IMR-90 (cell line): ENCODE results near the gene NT5DC2. TPM values are rescaled to one million over a fixed set of nuclear protein-coding genes. Genes with fewer than 3 reads are reported as not detected.

Experiments used
- ATAC-seq: fragments of 200-7000 bp; cut with Tn5 transposase; 2 replicates; pipeline ENCODE4 v1.9.1; 2020; ENCODE audit warnings: low read depth, mild to moderate bottlenecking, moderate library complexity
- BruUV-seq: library from RNA; stranded (reverse); fragments of 400-500 nt; replicated peaks from 2 replicates; lab custom pipeline; 2021; lab: Mats Ljungman, UMichigan
- CTCF ChIA-PET: fragments of 300-600 bp; formaldehyde crosslinking; extraction: SDS; loops from one replicate; lab custom pipeline; 2021; ENCODE audit warnings: antibody characterized with exemption; lab: Yijun Ruan, JAX
- POLR2A ChIA-PET: fragments of 300-600 bp; sonication (Branson Sonifier 250); formaldehyde crosslinking; loops from one replicate; lab custom pipeline; 2022; ENCODE audit warnings: antibody characterized with exemption; ENCODE audit not compliant: unreplicated experiment; lab: Charles Lee
- DNase-seq: peaks from one replicate; pipeline ENCODE4 v3.0.0; 2013
- H2AFZ ChIP-seq: replicated peaks from 2 replicates; pipeline ENCODE3; 2013; ENCODE audit warnings: low read length, mild to moderate bottlenecking; ENCODE audit not compliant: poor library complexity
- H2AK5ac ChIP-seq: 2 replicates; pipeline ENCODE4 v1.6.1; 2013; ENCODE audit warnings: low read depth, low read length, inconsistent platforms
- H2AK9ac ChIP-seq: replicated peaks from 2 replicates; pipeline ENCODE3; 2013; ENCODE audit warnings: mild to moderate bottlenecking, low read depth, low read length, moderate library complexity; ENCODE audit not compliant: poor library complexity
- H2BK120ac ChIP-seq: 2 replicates; pipeline ENCODE4 v1.6.1; 2013; ENCODE audit warnings: low read depth, low read length, inconsistent platforms
- H2BK15ac ChIP-seq: 3 replicates; pipeline ENCODE4 v1.6.1; 2013; ENCODE audit warnings: low read depth, low read length, inconsistent platforms
- H2BK20ac ChIP-seq: 2 replicates; pipeline ENCODE4 v1.6.1; 2013; ENCODE audit warnings: low read depth, mild to moderate bottlenecking, inconsistent platforms, low read length, moderate library complexity
- H2BK5ac ChIP-seq: 2 replicates; pipeline ENCODE4 v1.6.1; 2013; ENCODE audit warnings: mild to moderate bottlenecking, low read depth, low read length, inconsistent platforms; ENCODE audit not compliant: poor library complexity, severe bottlenecking
- H3K14ac ChIP-seq: replicated peaks from 2 replicates; pipeline ENCODE4 v1.6.1; 2013; ENCODE audit warnings: low read depth, low read length, inconsistent platforms
- H3K18ac ChIP-seq: 2 replicates; pipeline ENCODE4 v1.6.1; 2013; ENCODE audit warnings: low read depth, low read length, control low read depth
- H3K23ac ChIP-seq: 2 replicates; pipeline ENCODE4 v1.6.1; 2013; ENCODE audit warnings: low read depth, low read length, inconsistent platforms
- H3K27ac ChIP-seq: 2 replicates; pipeline ENCODE4 v1.5.1; 2013; ENCODE audit warnings: mild to moderate bottlenecking, control low read depth, low read length; ENCODE audit not compliant: insufficient read depth
- H3K27me3 ChIP-seq: 2 replicates; pipeline ENCODE4 v1.6.1; 2013; ENCODE audit warnings: low read length; ENCODE audit not compliant: control insufficient read depth, insufficient read depth
- H3K36me3 ChIP-seq: 2 replicates; pipeline ENCODE4 v1.6.1; 2013; ENCODE audit warnings: low read length, mixed read lengths; ENCODE audit not compliant: control insufficient read depth, insufficient read depth
- H3K4ac ChIP-seq: 2 replicates; pipeline ENCODE4 v1.6.1; 2013; ENCODE audit warnings: low read depth, low read length, inconsistent platforms
- H3K4me1 ChIP-seq: 2 replicates; pipeline ENCODE4 v1.6.1; 2013; ENCODE audit warnings: low read length, mixed read lengths; ENCODE audit not compliant: control insufficient read depth, insufficient read depth
- H3K4me2 ChIP-seq: 2 replicates; pipeline ENCODE4 v1.6.1; 2013; ENCODE audit warnings: low read depth, mild to moderate bottlenecking, control low read depth, low read length, moderate library complexity
- H3K4me3 ChIP-seq: 2 replicates; pipeline ENCODE4 v1.5.1; 2013; ENCODE audit warnings: low read depth, mild to moderate bottlenecking, control low read depth, low read length, moderate library complexity; ENCODE audit not compliant: insufficient read depth
- H3K56ac ChIP-seq: 2 replicates; pipeline ENCODE4 v1.6.1; 2013; ENCODE audit warnings: low read length, inconsistent platforms; ENCODE audit not compliant: insufficient read depth; ENCODE audit errors: extremely low read depth
- H3K79me1 ChIP-seq, 2 experiments: 2 replicates each; pipeline ENCODE4 v1.6.1; 2013; ENCODE audit warnings: low read length in 2 of 2, inconsistent platforms in 1 of 2, low read depth in 1 of 2
- H3K9ac ChIP-seq: 2 replicates; pipeline ENCODE4 v1.6.1; 2013; ENCODE audit warnings: low read depth, low read length, control low read depth
- H3K9me1 ChIP-seq: 2 replicates; pipeline ENCODE4 v1.6.1; 2013; ENCODE audit warnings: low read length, inconsistent platforms; ENCODE audit not compliant: insufficient read depth
- H3K9me3 ChIP-seq: 2 replicates; pipeline ENCODE4 v1.6.1; 2013; ENCODE audit warnings: low read length; ENCODE audit not compliant: control insufficient read depth, insufficient read depth
- H4K20me1 ChIP-seq: 2 replicates; pipeline ENCODE4 v1.6.1; 2013; ENCODE audit warnings: low read length, inconsistent platforms; ENCODE audit not compliant: insufficient read depth
- H4K5ac ChIP-seq: 2 replicates; pipeline ENCODE4 v1.6.1; 2013; ENCODE audit warnings: mild to moderate bottlenecking, low read depth, low read length, control low read depth
- H4K8ac ChIP-seq, 2 experiments: 2 replicates each; pipeline ENCODE4 v1.6.1; 2013; ENCODE audit warnings: low read depth in 2 of 2, low read length in 2 of 2, control low read depth in 1 of 2, inconsistent platforms in 1 of 2
- H4K91ac ChIP-seq: 2 replicates; pipeline ENCODE4 v1.6.1; 2013; ENCODE audit warnings: low read depth, low read length, inconsistent platforms; ENCODE audit not compliant: insufficient read depth
- BHLHE40 ChIP-seq: fragments of 150-350 bp; IDR thresholded peaks from 2 replicates; pipeline ENCODE4 v1.6.1; 2016; ENCODE audit warnings: mild to moderate bottlenecking, low read depth, low read length
- CEBPB ChIP-seq: IDR thresholded peaks from 2 replicates; pipeline ENCODE4 v1.6.1; 2012; ENCODE audit warnings: low read depth, low read length, improper control_type of control experiment
- CHD1 ChIP-seq: IDR thresholded peaks from 2 replicates; pipeline ENCODE4 v1.6.1; 2012; ENCODE audit warnings: low read depth, low read length, improper control_type of control experiment
- CTCF ChIP-seq: conservative IDR thresholded peaks from 2 replicates; pipeline ENCODE4 v1.5.1; 2012; ENCODE audit warnings: mild to moderate bottlenecking, low read depth, low read length, improper control_type of control experiment
- ELK1 ChIP-seq: fragments of 150-350 bp; IDR thresholded peaks from 2 replicates; pipeline ENCODE4 v1.6.1; 2016; ENCODE audit warnings: low read depth, mild to moderate bottlenecking, low read length, moderate library complexity, borderline replicate concordance
- FOS ChIP-seq: fragments of 150-350 bp; IDR thresholded peaks from 2 replicates; pipeline ENCODE4 v1.6.1; 2016; ENCODE audit warnings: low read depth, low read length
- MAZ ChIP-seq: IDR thresholded peaks from 2 replicates; pipeline ENCODE4 v1.6.1; 2012; ENCODE audit warnings: low read depth, mild to moderate bottlenecking, low read length, improper control_type of control experiment, moderate library complexity, borderline replicate concordance
- MXI1 ChIP-seq: IDR thresholded peaks from 2 replicates; pipeline ENCODE4 v1.6.1; 2012; ENCODE audit warnings: low read depth, mild to moderate bottlenecking, low read length, moderate library complexity, borderline replicate concordance
- NFE2L2 ChIP-seq: fragments of 150-350 bp; IDR thresholded peaks from 2 replicates; pipeline ENCODE4 v1.6.1; 2016; ENCODE audit warnings: low read depth, mild to moderate bottlenecking, low read length
- POLR2A ChIP-seq: IDR thresholded peaks from 2 replicates; pipeline ENCODE4 v1.6.1; 2012; ENCODE audit warnings: mild to moderate bottlenecking, low read depth, low read length
- RAD21 ChIP-seq: IDR thresholded peaks from 2 replicates; pipeline ENCODE4 v1.6.1; 2012; ENCODE audit warnings: low read length, improper control_type of control experiment
- RCOR1 ChIP-seq: IDR thresholded peaks from 2 replicates; pipeline ENCODE4 v1.6.1; 2012; ENCODE audit warnings: mild to moderate bottlenecking, low read length, improper control_type of control experiment; ENCODE audit not compliant: insufficient replicate concordance
- SMC3 ChIP-seq: fragments of 150-350 bp; IDR thresholded peaks from 2 replicates; pipeline ENCODE4 v1.6.1; 2016; ENCODE audit warnings: low read depth, mild to moderate bottlenecking, antibody characterized with exemption, low read length, moderate library complexity
- USF2 ChIP-seq: fragments of 150-350 bp; IDR thresholded peaks from 2 replicates; pipeline ENCODE4 v1.6.1; 2017; ENCODE audit warnings: mild to moderate bottlenecking, antibody characterized with exemption, low read length, low read depth
- WGBS, 2 experiments: methylation state at CpG; one replicate each; pipeline versions ENCODE4 v1.1.5 to v1.1.7; 2013; ENCODE audit warnings: missing lambda C conversion rate in 2 of 2; ENCODE audit not compliant: insufficient read length in 1 of 2; ENCODE audit errors: extremely low coverage in 2 of 2; 5-methylcytosine and 5-hydroxymethylcytosine counted together
- dilution Hi-C: fragments of 300-500 bp; cut with HindIII; formaldehyde crosslinking; loops from one replicate; pipeline ENCODE4 v1.14.3; 2018; ENCODE audit warnings: low sequenced_read_pairs; ENCODE audit not compliant: unreplicated experiment
- in situ Hi-C: fragments of 300-500 bp; cut with MboI; formaldehyde crosslinking; loops from 3 replicates; pipeline ENCODE4 v1.14.3; 2019; ENCODE audit warnings: low sequenced_read_pairs, inconsistent platforms, mixed read lengths
- intact Hi-C: fragments of 100-400 bp; cut with micrococcal nuclease; formaldehyde crosslinking; loops from 2 replicates; pipeline ENCODE4 v1.10.0; 2022
- polyA plus RNA-seq, 3 experiments: library from polyadenylated mRNA; depleted of rRNA; stranded (reverse); fragments of >200 nt; gene quantifications; 2 replicates each; pipeline ENCODE4 v1.2.3, GENCODE V29; 2012; ENCODE audit warnings: low replicate concordance in 1 of 3
- total RNA-seq: library from RNA; depleted of rRNA; stranded (reverse); fragments of >200 nt; gene quantifications from 2 replicates; pipeline ENCODE4 v1.2.3, GENCODE V29; 2012

The NT5DC2 gene
- total and polyA plus RNA-seq, 2 of the 4 experiments (the other 2 are of a cell fraction), result 161 to 200 TPM

- WGBS, 2 experiments, result 70% methylated on average over 6 of the region's 11 CpGs; no CpG with 5 or more reads in 1 of the 2 experiments
- in situ Hi-C loops, result no loop called here
- Histone ChIP-seq H2BK120ac (no peak overlapping the region), H3K9ac (no peak overlapping the region), H3K4me1 (peaks cover 5% of the 10 kb centered on the region; the same call in 1 of the 2 replicates), H3K4me3 (no peak overlapping the region), H3K14ac (no peak overlapping the region), H3K9me1 (peaks cover 6% of the 10 kb centered on the region; the same call in 1 of the 2 replicates), H2AFZ (no peak overlapping the region), H3K23ac (no peak overlapping the region), H2AK9ac (no peak overlapping the region), H4K5ac (no peak overlapping the region), H3K4me2 (no peak overlapping the region), H3K79me1 (no peaks in the 10 kb centered on the region), H4K20me1 (no peaks in the 10 kb centered on the region; the same call in 1 of the 2 replicates), H3K9me3 (no peaks in the 10 kb centered on the region), H2BK20ac (no peak overlapping the region), H3K4ac (no peak overlapping the region), H4K91ac (no peak overlapping the region), H3K56ac (no peak overlapping the region), H3K36me3 (no peaks in the 10 kb centered on the region), H4K8ac (no peak overlapping the region), H3K18ac (no peak overlapping the region), H2AK5ac (no peak overlapping the region), H2BK5ac (no peak overlapping the region), H2BK15ac (no peak overlapping the region), H3K27me3 (no peaks in the 10 kb centered on the region; the same call in 1 of the 2 replicates), H3K27ac (no peak overlapping the region)
- DNase-seq (no peak), ATAC-seq (no peak)
- ChIA-PET CTCF (no interaction called here), POLR2A (no interaction called here)
- intact Hi-C loops, result no loop called here
- no TSS peak for BruUV-seq
- dilution Hi-C loops, result no loop called here
- TF ChIP-seq MXI1, result no peak
- TF ChIP-seq RAD21, result no peak
- TF ChIP-seq BHLHE40, result no peak
- no peak for TF ChIP-seq SMC3
- no peak for TF ChIP-seq CEBPB
- no peak for TF ChIP-seq ELK1
- TF ChIP-seq POLR2A, result no peak
- no peak for TF ChIP-seq FOS
- no peak for TF ChIP-seq NFE2L2
- no peak for TF ChIP-seq USF2
- no peak for TF ChIP-seq CTCF
- no peak for TF ChIP-seq RCOR1
- no peak for TF ChIP-seq CHD1
- no peak for TF ChIP-seq MAZ
Measured at GRCh38 chr3:52501046-52501445, 32.6 kb downstream of the NT5DC2 start.
